ENCODE results near the gene CNKSR3. TPM values are rescaled to one million over a fixed set of nuclear protein-coding genes. Genes with fewer than 3 reads are reported as not detected.

CNKSR3 gene
- total and polyA plus RNA-seq, 5 experiments from 2014 or later = 0.01 TPM; not detected in 4

- Mint-ChIP-seq H3K9me3 (no peaks in the 10 kb centered on the region), H3K36me3 (no peaks in the 10 kb centered on the region), H3K4me1 (no peaks in the 10 kb centered on the region), H3K27me3 (peaks cover 0 to 4% (median 0%) of the 10 kb centered on the region in 5 donors), H3K4me3 (no peak overlapping the region), H3K27ac (no peak overlapping the region)
- no peak for ATAC-seq
- POLR2A ChIA-PET = no interaction called here
- no peak for DNase-seq
Measured at GRCh38 chr6:154478701-154479060, 31.8 kb downstream of the CNKSR3 start.

- H3K36me3 Mint-ChIP-seq = no peaks in the 10 kb centered on the region
- DNase-seq = no peak
- peaks cover 0 to 3% (median 0%) of the 10 kb centered on the region in 5 donors for H3K27me3 Mint-ChIP-seq
- POLR2A ChIA-PET = no interaction called here
- H3K4me1 Mint-ChIP-seq = no peaks in the 10 kb centered on the region
- H3K27ac Mint-ChIP-seq = peak overlapping the region in 1 of 10 donors; percentile 39
- no peak for ATAC-seq
- no peaks in the 10 kb centered on the region for H3K9me3 Mint-ChIP-seq
- no peak overlapping the region for H3K4me3 Mint-ChIP-seq
Measured at GRCh38 chr6:154478021-154478700, 32.3 kb downstream of the CNKSR3 start.

GRCh38 chr6:154476494-154476893 is 34.0 kb downstream of the CNKSR3 start:
- no peak for DNase-seq
- Mint-ChIP-seq H3K27me3 (peaks cover 0 to 2% (median 0%) of the 10 kb centered on the region in 5 donors), H3K4me3 (no peak overlapping the region), H3K36me3 (no peaks in the 10 kb centered on the region), H3K4me1 (no peaks in the 10 kb centered on the region), H3K27ac (no peak overlapping the region), H3K9me3 (peaks cover 0 to 4% (median 0%) of the 10 kb centered on the region in 9 donors)
- ATAC-seq = no peak
- POLR2A ChIA-PET = no interaction called here

- H3K9me3 Mint-ChIP-seq = peaks cover 0 to 15% (median 2%) of the 10 kb centered on the region in 9 donors
- POLR2A ChIA-PET = no interaction called here
- peaks cover 0 to 3% (median 0%) of the 10 kb centered on the region in 5 donors for H3K27me3 Mint-ChIP-seq
- no peak overlapping the region for H3K27ac Mint-ChIP-seq
- DNase-seq (no peak), ATAC-seq (no peak)
- no peak overlapping the region for H3K4me3 Mint-ChIP-seq
- H3K4me1 Mint-ChIP-seq = no peaks in the 10 kb centered on the region
- H3K36me3 Mint-ChIP-seq = peaks cover 0 to 8% (median 0%) of the 10 kb centered on the region in 3 donors
Measured at GRCh38 chr6:154474648-154475428, 35.6 kb downstream of the CNKSR3 start.

- Mint-ChIP-seq H3K27ac (no peak overlapping the region), H3K27me3 (peaks cover 0 to 3% (median 2%) of the 10 kb centered on the region in 5 donors), H3K36me3 (peaks cover 0 to 8% (median 0%) of the 10 kb centered on the region in 3 donors), H3K4me3 (no peak overlapping the region), H3K4me1 (no peaks in the 10 kb centered on the region), H3K9me3 (peaks cover 0 to 15% (median 4%) of the 10 kb centered on the region in 9 donors)
- no peak for DNase-seq
- ATAC-seq = no peak
- POLR2A ChIA-PET = no interaction called here
Measured at GRCh38 chr6:154473324-154473723, 37.2 kb downstream of the CNKSR3 start.

- Mint-ChIP-seq H3K36me3 (peaks cover 0 to 8% (median 0%) of the 10 kb centered on the region in 3 donors), H3K27ac (no peak overlapping the region), H3K4me3 (no peak overlapping the region), H3K9me3 (peaks cover 0 to 15% (median 4%) of the 10 kb centered on the region in 9 donors), H3K4me1 (no peaks in the 10 kb centered on the region), H3K27me3 (peaks cover 0 to 3% (median 2%) of the 10 kb centered on the region in 5 donors)
- POLR2A ChIA-PET = no interaction called here
- no peak for ATAC-seq
- no peak for DNase-seq
Measured at GRCh38 chr6:154471609-154472362, 38.7 kb downstream of the CNKSR3 start.

GRCh38 chr6:154469306-154469935 is 41.1 kb downstream of the CNKSR3 start:
- no peak overlapping the region for H3K4me3 Mint-ChIP-seq
- H3K4me1 Mint-ChIP-seq = no peaks in the 10 kb centered on the region
- peaks cover 0 to 15% (median 4%) of the 10 kb centered on the region in 9 donors for H3K9me3 Mint-ChIP-seq
- no peak for ATAC-seq
- POLR2A ChIA-PET = no interaction called here
- no peak overlapping the region for H3K27ac Mint-ChIP-seq
- peaks cover 0 to 3% (median 2%) of the 10 kb centered on the region in 5 donors for H3K27me3 Mint-ChIP-seq
- DNase-seq = no peak
- peaks cover 0 to 8% (median 0%) of the 10 kb centered on the region in 3 donors for H3K36me3 Mint-ChIP-seq

GRCh38 chr6:154468760-154469159 is 41.7 kb downstream of the CNKSR3 start:
- ATAC-seq (no peak), DNase-seq (no peak)
- no peak overlapping the region for H3K4me3 Mint-ChIP-seq
- H3K27me3 Mint-ChIP-seq = peaks cover 0 to 3% (median 2%) of the 10 kb centered on the region in 5 donors
- H3K27ac Mint-ChIP-seq = no peak overlapping the region
- POLR2A ChIA-PET = no interaction called here
- peaks cover 0 to 15% (median 4%) of the 10 kb centered on the region in 9 donors for H3K9me3 Mint-ChIP-seq
- H3K4me1 Mint-ChIP-seq = no peaks in the 10 kb centered on the region
- H3K36me3 Mint-ChIP-seq = peaks cover 0 to 8% (median 0%) of the 10 kb centered on the region in 3 donors

GRCh38 chr6:154466971-154467679 is 43.4 kb downstream of the CNKSR3 start:
- H3K36me3 Mint-ChIP-seq = peaks cover 0 to 8% (median 0%) of the 10 kb centered on the region in 3 donors
- ATAC-seq (no peak), DNase-seq (no peak)
- no peak overlapping the region for H3K4me3 Mint-ChIP-seq
- peaks cover 0 to 3% (median 0%) of the 10 kb centered on the region in 5 donors for H3K27me3 Mint-ChIP-seq
- POLR2A ChIA-PET = no interaction called here
- peaks cover 0 to 15% (median 4%) of the 10 kb centered on the region in 9 donors for H3K9me3 Mint-ChIP-seq
- H3K4me1 Mint-ChIP-seq = no peaks in the 10 kb centered on the region
- no peak overlapping the region for H3K27ac Mint-ChIP-seq

GRCh38 chr6:154466139-154466538 is 44.3 kb downstream of the CNKSR3 start:
- H3K27me3 Mint-ChIP-seq = peaks cover 0 to 3% (median 0%) of the 10 kb centered on the region in 5 donors
- H3K27ac Mint-ChIP-seq = no peak overlapping the region
- H3K9me3 Mint-ChIP-seq = peaks cover 0 to 11% (median 4%) of the 10 kb centered on the region in 9 donors
- no peaks in the 10 kb centered on the region for H3K4me1 Mint-ChIP-seq
- ATAC-seq (no peak), DNase-seq (no peak)
- no peak overlapping the region for H3K4me3 Mint-ChIP-seq
- POLR2A ChIA-PET = no interaction called here
- H3K36me3 Mint-ChIP-seq = peaks cover 0 to 8% (median 0%) of the 10 kb centered on the region in 3 donors

GRCh38 chr6:154463573-154464419 is 46.7 kb downstream of the CNKSR3 start:
- DNase-seq = no peak
- Mint-ChIP-seq H3K9me3 (peaks cover 0 to 2% (median 0%) of the 10 kb centered on the region in 9 donors), H3K4me1 (no peaks in the 10 kb centered on the region), H3K27me3 (peaks cover 0 to 3% (median 0%) of the 10 kb centered on the region in 5 donors), H3K4me3 (no peak overlapping the region), H3K27ac (peak overlapping the region in 1 of 10 donors; percentile 14), H3K36me3 (no peaks in the 10 kb centered on the region)
- POLR2A ChIA-PET = no interaction called here
- no peak for ATAC-seq

Data from naive thymus-derived CD8-positive, alpha-beta T cell (primary cell).